Measurements from ENCODE around the gene PPP1R3G.

Gene PPP1R3G

DNA sequence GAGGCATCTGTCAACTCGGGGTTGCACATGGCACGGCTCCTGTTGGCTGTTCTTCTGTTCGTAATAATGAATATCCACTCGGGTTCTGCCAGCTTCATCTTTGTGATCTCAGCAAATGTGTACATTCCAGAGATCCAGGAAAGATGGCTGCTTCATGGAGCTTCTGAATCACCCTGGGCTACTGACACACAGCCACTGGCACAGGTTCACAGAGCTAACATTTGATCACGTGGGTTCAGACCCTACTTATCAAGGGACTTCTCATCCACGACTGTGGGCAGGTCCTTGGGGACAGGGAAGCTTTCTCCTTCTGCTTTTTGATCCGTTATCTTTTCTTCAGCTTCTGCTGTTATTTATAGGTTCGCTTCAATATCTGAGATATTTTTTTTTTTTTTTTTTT is 18.1 kb downstream of the PPP1R3G start:
- ATAC-seq = no peak
- no peak for TF ChIP-seq TCF4 (CRISPR knock-in tag; IDR thresholded peaks at IDR 0.05; ENCODE audit: borderline replicate concordance)
- TF ChIP-seq, protein P1, sequence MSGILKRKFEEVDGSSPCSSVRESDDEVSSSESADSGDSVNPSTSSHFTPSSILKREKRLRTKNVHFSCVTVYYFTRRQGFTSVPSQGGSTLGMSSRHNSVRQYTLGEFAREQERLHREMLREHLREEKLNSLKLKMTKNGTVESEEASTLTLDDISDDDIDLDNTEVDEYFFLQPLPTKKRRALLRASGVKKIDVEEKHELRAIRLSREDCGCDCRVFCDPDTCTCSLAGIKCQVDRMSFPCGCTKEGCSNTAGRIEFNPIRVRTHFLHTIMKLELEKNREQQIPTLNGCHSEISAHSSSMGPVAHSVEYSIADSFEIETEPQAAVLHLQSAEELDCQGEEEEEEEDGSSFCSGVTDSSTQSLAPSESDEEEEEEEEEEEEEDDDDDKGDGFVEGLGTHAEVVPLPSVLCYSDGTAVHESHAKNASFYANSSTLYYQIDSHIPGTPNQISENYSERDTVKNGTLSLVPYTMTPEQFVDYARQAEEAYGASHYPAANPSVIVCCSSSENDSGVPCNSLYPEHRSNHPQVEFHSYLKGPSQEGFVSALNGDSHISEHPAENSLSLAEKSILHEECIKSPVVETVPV (CRISPR knock-in tag; IDR thresholded peaks at IDR 0.05) = no peak
- TF ChIP-seq ZNF70 (CRISPR knock-in tag; IDR thresholded peaks at IDR 0.05) = no peak
- TF ChIP-seq ZFP3 (CRISPR knock-in tag; IDR thresholded peaks at IDR 0.05) = no peak
- TF ChIP-seq, protein P2, sequence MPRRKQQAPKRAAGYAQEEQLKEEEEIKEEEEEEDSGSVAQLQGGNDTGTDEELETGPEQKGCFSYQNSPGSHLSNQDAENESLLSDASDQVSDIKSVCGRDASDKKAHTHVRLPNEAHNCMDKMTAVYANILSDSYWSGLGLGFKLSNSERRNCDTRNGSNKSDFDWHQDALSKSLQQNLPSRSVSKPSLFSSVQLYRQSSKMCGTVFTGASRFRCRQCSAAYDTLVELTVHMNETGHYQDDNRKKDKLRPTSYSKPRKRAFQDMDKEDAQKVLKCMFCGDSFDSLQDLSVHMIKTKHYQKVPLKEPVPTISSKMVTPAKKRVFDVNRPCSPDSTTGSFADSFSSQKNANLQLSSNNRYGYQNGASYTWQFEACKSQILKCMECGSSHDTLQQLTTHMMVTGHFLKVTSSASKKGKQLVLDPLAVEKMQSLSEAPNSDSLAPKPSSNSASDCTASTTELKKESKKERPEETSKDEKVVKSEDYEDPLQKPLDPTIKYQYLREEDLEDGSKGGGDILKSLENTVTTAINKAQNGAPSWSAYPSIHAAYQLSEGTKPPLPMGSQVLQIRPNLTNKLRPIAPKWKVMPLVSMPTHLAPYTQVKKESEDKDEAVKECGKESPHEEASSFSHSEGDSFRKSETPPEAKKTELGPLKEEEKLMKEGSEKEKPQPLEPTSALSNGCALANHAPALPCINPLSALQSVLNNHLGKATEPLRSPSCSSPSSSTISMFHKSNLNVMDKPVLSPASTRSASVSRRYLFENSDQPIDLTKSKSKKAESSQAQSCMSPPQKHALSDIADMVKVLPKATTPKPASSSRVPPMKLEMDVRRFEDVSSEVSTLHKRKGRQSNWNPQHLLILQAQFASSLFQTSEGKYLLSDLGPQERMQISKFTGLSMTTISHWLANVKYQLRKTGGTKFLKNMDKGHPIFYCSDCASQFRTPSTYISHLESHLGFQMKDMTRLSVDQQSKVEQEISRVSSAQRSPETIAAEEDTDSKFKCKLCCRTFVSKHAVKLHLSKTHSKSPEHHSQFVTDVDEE (CRISPR knock-in tag; IDR thresholded peaks at IDR 0.05) = no peak
- no peak for TF ChIP-seq BACH2 (CRISPR knock-in tag; IDR thresholded peaks at IDR 0.05; ENCODE audit: borderline replicate concordance)
- TF ChIP-seq, protein P3, sequence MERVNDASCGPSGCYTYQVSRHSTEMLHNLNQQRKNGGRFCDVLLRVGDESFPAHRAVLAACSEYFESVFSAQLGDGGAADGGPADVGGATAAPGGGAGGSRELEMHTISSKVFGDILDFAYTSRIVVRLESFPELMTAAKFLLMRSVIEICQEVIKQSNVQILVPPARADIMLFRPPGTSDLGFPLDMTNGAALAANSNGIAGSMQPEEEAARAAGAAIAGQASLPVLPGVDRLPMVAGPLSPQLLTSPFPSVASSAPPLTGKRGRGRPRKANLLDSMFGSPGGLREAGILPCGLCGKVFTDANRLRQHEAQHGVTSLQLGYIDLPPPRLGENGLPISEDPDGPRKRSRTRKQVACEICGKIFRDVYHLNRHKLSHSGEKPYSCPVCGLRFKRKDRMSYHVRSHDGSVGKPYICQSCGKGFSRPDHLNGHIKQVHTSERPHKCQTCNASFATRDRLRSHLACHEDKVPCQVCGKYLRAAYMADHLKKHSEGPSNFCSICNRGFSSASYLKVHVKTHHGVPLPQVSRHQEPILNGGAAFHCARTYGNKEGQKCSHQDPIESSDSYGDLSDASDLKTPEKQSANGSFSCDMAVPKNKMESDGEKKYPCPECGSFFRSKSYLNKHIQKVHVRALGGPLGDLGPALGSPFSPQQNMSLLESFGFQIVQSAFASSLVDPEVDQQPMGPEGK (CRISPR knock-in tag; IDR thresholded peaks at IDR 0.05; ENCODE audit: borderline replicate concordance) = no peak
- no peak for TF ChIP-seq ARNTL (CRISPR knock-in tag; IDR thresholded peaks at IDR 0.05; ENCODE audit: borderline replicate concordance, low read depth)
- TF ChIP-seq ZFP30 (CRISPR knock-in tag; IDR thresholded peaks at IDR 0.05) = no peak
- TF ChIP-seq ZNF8 (CRISPR knock-in tag; IDR thresholded peaks at IDR 0.05) = no peak
- TF ChIP-seq ZC3H10 (CRISPR knock-in tag; IDR thresholded peaks at IDR 0.05) = no peak
- no peak for TF ChIP-seq ZNF565 (CRISPR knock-in tag; conservative IDR thresholded peaks at IDR 0.05; ENCODE audit: low read depth)
- TF ChIP-seq ESRRG (CRISPR knock-in tag; IDR thresholded peaks at IDR 0.05) = no peak

DNA sequence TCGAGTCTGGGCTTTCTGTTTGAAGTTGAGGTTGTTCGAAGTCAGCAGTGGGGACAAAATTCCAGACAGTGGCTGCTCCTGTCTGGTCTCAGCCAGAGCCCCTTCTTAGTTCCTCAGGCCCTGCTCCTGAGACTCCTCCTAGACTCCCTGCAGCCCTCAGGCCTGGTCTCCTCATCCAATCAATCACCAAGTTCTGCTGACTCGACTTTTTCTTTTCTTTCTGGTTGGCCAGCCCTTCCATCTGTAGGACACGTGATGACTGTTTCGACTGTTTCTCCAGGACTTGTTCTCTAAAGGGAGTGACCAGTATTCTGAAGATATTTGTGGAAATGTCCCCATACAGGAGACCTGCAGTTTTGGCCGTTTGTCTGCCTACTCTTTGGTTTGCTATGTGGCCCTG is 19.5 kb downstream of the PPP1R3G start:
- ATAC-seq = no peak

DNA sequence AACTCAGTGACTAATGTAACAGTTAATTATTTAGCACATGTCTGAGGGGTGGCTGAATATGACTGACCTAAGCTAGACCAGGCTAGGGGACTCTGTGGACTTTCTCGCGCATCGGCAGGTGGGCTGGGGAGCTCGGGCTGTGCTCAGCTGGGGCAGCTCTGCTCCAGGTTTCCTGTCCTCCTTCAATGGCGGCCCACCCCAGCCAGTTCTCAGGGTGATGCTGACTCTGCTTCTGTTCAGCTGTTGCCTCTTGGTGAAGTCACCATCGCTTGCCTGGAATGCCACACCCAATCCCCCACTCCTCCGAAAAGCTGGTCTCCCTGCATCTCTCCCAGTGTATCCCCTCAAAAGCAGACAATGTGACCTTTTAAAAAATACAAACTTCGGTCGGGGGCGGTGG is 20.0 kb downstream of the PPP1R3G start:
- TF ChIP-seq ISL1 (CRISPR knock-in tag; IDR thresholded peaks at IDR 0.05) = no peak
- TF ChIP-seq, protein P4, sequence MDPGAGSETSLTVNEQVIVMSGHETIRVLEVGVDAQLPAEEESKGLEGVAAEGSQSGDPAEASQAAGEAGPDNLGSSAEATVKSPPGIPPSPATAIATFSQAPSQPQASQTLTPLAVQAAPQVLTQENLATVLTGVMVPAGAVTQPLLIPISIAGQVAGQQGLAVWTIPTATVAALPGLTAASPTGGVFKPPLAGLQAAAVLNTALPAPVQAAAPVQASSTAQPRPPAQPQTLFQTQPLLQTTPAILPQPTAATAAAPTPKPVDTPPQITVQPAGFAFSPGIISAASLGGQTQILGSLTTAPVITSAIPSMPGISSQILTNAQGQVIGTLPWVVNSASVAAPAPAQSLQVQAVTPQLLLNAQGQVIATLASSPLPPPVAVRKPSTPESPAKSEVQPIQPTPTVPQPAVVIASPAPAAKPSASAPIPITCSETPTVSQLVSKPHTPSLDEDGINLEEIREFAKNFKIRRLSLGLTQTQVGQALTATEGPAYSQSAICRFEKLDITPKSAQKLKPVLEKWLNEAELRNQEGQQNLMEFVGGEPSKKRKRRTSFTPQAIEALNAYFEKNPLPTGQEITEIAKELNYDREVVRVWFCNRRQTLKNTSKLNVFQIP (CRISPR knock-in tag; IDR thresholded peaks at IDR 0.05; ENCODE audit: borderline replicate concordance, low read depth) = no peak
- no peak for TF ChIP-seq ZNF70 (CRISPR knock-in tag; IDR thresholded peaks at IDR 0.05)
- TF ChIP-seq OSR1 (CRISPR knock-in tag; IDR thresholded peaks at IDR 0.05) = no peak
- no peak for TF ChIP-seq ARNTL (CRISPR knock-in tag; IDR thresholded peaks at IDR 0.05; ENCODE audit: borderline replicate concordance, low read depth)
- TF ChIP-seq BACH2 (CRISPR knock-in tag; IDR thresholded peaks at IDR 0.05; ENCODE audit: borderline replicate concordance) = no peak
- no peak for TF ChIP-seq ZFP3 (CRISPR knock-in tag; IDR thresholded peaks at IDR 0.05)
- no peak for TF ChIP-seq ZNF565 (CRISPR knock-in tag; conservative IDR thresholded peaks at IDR 0.05; ENCODE audit: low read depth)
- TF ChIP-seq, protein P1 (CRISPR knock-in tag; IDR thresholded peaks at IDR 0.05) = no peak

More for the DNA sequence above, 19.5 kb downstream of the PPP1R3G start:
- no peak for TF ChIP-seq RARB (CRISPR knock-in tag; IDR thresholded peaks at IDR 0.05)

DNA sequence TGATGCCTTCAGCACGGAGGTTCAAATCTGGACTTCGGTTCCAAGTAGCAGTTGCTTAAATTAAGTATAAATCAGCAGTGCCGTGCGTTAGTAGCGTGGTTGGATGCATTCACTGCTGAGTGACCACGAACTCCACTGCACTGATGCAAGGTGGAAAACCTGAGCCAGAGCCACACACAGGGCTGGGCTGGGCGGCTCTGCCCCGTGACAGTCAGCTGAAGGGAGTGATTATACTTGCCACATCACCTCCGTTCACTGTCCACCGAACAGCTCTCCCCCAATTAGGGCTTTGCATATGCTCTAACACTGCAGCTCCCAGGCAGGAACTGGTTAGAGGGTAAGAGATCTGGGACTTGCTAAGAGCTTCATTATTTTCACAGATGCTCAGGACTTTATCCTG is 22.2 kb downstream of the PPP1R3G start:
- ATAC-seq = no peak
- no peak for TF ChIP-seq CSDC2 (CRISPR knock-in tag; IDR thresholded peaks at IDR 0.05)
- no peak for TF ChIP-seq ZFP30 (CRISPR knock-in tag; IDR thresholded peaks at IDR 0.05)
- TF ChIP-seq ZFP3 (CRISPR knock-in tag; IDR thresholded peaks at IDR 0.05) = no peak
- no peak for TF ChIP-seq TCF4 (CRISPR knock-in tag; IDR thresholded peaks at IDR 0.05; ENCODE audit: borderline replicate concordance)
- TF ChIP-seq SNAI2 (CRISPR knock-in tag; IDR thresholded peaks at IDR 0.05) = no peak
- no peak for TF ChIP-seq ZNF565 (CRISPR knock-in tag; conservative IDR thresholded peaks at IDR 0.05; ENCODE audit: low read depth)
- TF ChIP-seq, protein P2 (CRISPR knock-in tag; IDR thresholded peaks at IDR 0.05) = no peak
- TF ChIP-seq, protein P5, sequence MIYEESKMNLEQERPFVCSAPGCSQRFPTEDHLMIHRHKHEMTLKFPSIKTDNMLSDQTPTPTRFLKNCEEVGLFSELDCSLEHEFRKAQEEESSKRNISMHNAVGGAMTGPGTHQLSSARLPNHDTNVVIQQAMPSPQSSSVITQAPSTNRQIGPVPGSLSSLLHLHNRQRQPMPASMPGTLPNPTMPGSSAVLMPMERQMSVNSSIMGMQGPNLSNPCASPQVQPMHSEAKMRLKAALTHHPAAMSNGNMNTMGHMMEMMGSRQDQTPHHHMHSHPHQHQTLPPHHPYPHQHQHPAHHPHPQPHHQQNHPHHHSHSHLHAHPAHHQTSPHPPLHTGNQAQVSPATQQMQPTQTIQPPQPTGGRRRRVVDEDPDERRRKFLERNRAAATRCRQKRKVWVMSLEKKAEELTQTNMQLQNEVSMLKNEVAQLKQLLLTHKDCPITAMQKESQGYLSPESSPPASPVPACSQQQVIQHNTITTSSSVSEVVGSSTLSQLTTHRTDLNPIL (CRISPR knock-in tag; IDR thresholded peaks at IDR 0.05; ENCODE audit: low read depth) = no peak
- no peak for TF ChIP-seq ZNF8 (CRISPR knock-in tag; IDR thresholded peaks at IDR 0.05)
- TF ChIP-seq ARNTL (CRISPR knock-in tag; IDR thresholded peaks at IDR 0.05; ENCODE audit: borderline replicate concordance, low read depth) = no peak

More for the DNA sequence above, 20.0 kb downstream of the PPP1R3G start:
- ATAC-seq = no peak

All from SK-N-SH treated with all-trans-retinoic acid at 6 μM for 48 hours (cell line).